RPMI7951 (cell line): ENCODE measurements around the gene SLC44A1. TPM values are rescaled to one million over a fixed set of nuclear protein-coding genes. Genes with fewer than 3 reads are reported as not detected.
A peak's percentile ranks its signal among the peaks of the same experiment; 100 is the strongest.
"Not testable (repeated sequence)": the region's sequence is repeated elsewhere in the genome, so short reads cannot be mapped to it uniquely, and the experiment has no call there.

Experiments
- DNase-seq: peaks from one replicate; pipeline ENCODE4 v3.0.0-alpha.2; 2012; ENCODE audit warnings: low read depth
- total RNA-seq: library from RNA; depleted of rRNA; stranded (reverse); fragments of >200 nt; shearing (Covaris generic); gene quantifications from 2 replicates; pipeline ENCODE4 v1.2.3, GENCODE V29; 2014

Gene SLC44A1
- total RNA-seq, 1 experiment from 2014 or later: 49.6 TPM

- DNase-seq: no peak
Measured at GRCh38 chr9:105242062-105242461, 2.4 kb upstream of the SLC44A1 start.

- no peak for DNase-seq
Measured at GRCh38 chr9:105242557-105242956, 1.9 kb upstream of the SLC44A1 start.

GRCh38 chr9:105243015-105243686, 1.3 kb upstream of the SLC44A1 start:
- DNase-seq: peak; percentile 95

- no peak for DNase-seq
Measured at GRCh38 chr9:105244734-105245028, 230 bp downstream of the SLC44A1 start.

GRCh38 chr9:105245029-105245890, 809 bp downstream of the SLC44A1 start:
- peak; percentile 56 for DNase-seq

GRCh38 chr9:105245891-105246161, 1.4 kb downstream of the SLC44A1 start:
- DNase-seq: no peak

GRCh38 chr9:105246656-105247173, 2.3 kb downstream of the SLC44A1 start:
- DNase-seq: no peak

GRCh38 chr9:105248691-105249090, 4.2 kb downstream of the SLC44A1 start:
- no peak for DNase-seq

GRCh38 chr9:105251133-105251532, 6.7 kb downstream of the SLC44A1 start:
- no peak for DNase-seq

- DNase-seq: no peak
Measured at GRCh38 chr9:105251733-105252404, 7.4 kb downstream of the SLC44A1 start.

- no peak for DNase-seq
Measured at GRCh38 chr9:105252405-105252756, 7.9 kb downstream of the SLC44A1 start.

- no peak for DNase-seq
Measured at GRCh38 chr9:105254226-105254625, 9.8 kb downstream of the SLC44A1 start.

- DNase-seq: no peak
Measured at GRCh38 chr9:105255421-105255820, 11.0 kb downstream of the SLC44A1 start.

GRCh38 chr9:105256569-105256968, 12.1 kb downstream of the SLC44A1 start:
- not testable (repeated sequence) for DNase-seq

- no peak for DNase-seq
Measured at GRCh38 chr9:105257809-105258208, 13.4 kb downstream of the SLC44A1 start.

- DNase-seq: no peak
Measured at GRCh38 chr9:105258225-105258737, 13.8 kb downstream of the SLC44A1 start.

GRCh38 chr9:105259274-105259673, 14.8 kb downstream of the SLC44A1 start:
- no peak for DNase-seq

- DNase-seq: no peak
Measured at GRCh38 chr9:105259731-105260612, 15.5 kb downstream of the SLC44A1 start.

GRCh38 chr9:105262497-105262896, 18.0 kb downstream of the SLC44A1 start:
- no peak for DNase-seq

- DNase-seq: no peak
Measured at GRCh38 chr9:105264380-105264779, 19.9 kb downstream of the SLC44A1 start.

- DNase-seq: not testable (repeated sequence)
Measured at GRCh38 chr9:105268254-105268653, 23.8 kb downstream of the SLC44A1 start.

- no peak for DNase-seq
Measured at GRCh38 chr9:105269593-105269992, 25.1 kb downstream of the SLC44A1 start.
